ENCODE data around the gene PRDM2.
"Not testable (repeated sequence)": the region's sequence is repeated elsewhere in the genome, so short reads cannot be mapped to it uniquely, and the experiment has no call there.

PRDM2 gene

DNA sequence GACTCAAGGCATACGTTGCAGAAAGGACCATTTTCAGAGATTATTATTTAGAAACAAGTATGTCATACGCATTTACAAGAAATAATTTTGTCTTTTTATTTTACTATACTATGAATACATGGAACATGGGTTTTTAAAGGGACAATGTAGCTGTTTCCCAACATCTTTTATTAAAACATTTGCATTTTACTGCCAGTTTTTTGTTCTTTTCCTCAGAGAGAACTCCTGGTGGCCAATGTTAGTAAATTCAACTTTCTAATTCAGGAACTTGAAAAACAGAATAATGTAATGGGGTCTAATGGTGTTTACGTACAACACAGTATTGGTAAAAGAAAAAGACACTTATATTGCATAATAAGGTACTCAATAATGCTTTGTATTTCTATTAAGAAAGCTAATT, 14.9 kb downstream of the PRDM2 start:
- no peak for DNase-seq (ENCODE audit: low read depth)
- TF ChIP-seq, protein P1, sequence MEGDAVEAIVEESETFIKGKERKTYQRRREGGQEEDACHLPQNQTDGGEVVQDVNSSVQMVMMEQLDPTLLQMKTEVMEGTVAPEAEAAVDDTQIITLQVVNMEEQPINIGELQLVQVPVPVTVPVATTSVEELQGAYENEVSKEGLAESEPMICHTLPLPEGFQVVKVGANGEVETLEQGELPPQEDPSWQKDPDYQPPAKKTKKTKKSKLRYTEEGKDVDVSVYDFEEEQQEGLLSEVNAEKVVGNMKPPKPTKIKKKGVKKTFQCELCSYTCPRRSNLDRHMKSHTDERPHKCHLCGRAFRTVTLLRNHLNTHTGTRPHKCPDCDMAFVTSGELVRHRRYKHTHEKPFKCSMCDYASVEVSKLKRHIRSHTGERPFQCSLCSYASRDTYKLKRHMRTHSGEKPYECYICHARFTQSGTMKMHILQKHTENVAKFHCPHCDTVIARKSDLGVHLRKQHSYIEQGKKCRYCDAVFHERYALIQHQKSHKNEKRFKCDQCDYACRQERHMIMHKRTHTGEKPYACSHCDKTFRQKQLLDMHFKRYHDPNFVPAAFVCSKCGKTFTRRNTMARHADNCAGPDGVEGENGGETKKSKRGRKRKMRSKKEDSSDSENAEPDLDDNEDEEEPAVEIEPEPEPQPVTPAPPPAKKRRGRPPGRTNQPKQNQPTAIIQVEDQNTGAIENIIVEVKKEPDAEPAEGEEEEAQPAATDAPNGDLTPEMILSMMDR (IDR thresholded peaks at IDR 0.05; ENCODE audit: low read depth, low read length, missing control alignments), result peak; percentile 15
- in situ Hi-C loops (cut with HindIII; ENCODE audit: low sequenced_read_pairs), result no loop called here
- H3K4me3 ChIP-seq (ENCODE audit: low read depth, low read length), result no peak overlapping the region

GRCh38 chr1:13715616-13716287, 15.8 kb downstream of the PRDM2 start:
- H3K4me3 ChIP-seq (ENCODE audit: low read depth, low read length); in situ Hi-C loops (cut with HindIII; ENCODE audit: low sequenced_read_pairs); DNase-seq (ENCODE audit: low read depth): not testable (repeated sequence)

DNA sequence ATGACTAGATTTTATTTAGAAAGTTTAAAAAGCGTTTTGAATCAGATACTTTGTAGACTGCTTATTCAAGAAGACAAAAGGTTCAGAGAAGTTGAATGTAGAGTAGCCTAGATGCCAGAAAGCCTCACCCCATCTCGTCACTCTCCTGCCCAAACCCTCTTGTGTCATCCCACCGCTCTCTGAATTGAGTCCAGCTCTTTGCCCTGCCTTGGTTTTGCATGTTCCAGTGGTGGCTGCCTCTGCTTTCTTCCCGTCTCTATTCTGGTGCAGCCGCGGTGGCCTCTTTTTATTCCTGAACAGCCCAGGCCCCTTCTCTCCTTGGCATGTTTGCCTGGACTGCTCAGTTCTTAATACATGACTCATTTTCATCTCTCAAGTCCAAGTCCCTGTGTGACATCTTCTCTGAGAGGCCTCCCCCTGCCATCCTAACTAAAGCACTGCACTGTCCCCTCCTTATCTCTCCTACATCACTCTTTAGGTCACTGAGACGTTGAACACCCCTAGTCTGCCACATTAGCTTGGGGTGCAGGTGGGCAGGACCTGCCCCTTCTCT, 22.9 kb downstream of the PRDM2 start:
- in situ Hi-C loops (cut with HindIII; ENCODE audit: low sequenced_read_pairs), result no loop called here

GRCh38 chr1:13723810-13724209, 23.8 kb downstream of the PRDM2 start:
- DNase-seq (ENCODE audit: low read depth), result no peak
- TF ChIP-seq, protein P1 (IDR thresholded peaks at IDR 0.05; ENCODE audit: low read depth, low read length, missing control alignments), result no peak
- in situ Hi-C loops (cut with HindIII; ENCODE audit: low sequenced_read_pairs), result no loop called here
- H3K4me3 ChIP-seq (ENCODE audit: low read depth, low read length), result no peak overlapping the region

More for the DNA sequence above, 22.9 kb downstream of the PRDM2 start:
- H3K4me3 ChIP-seq (ENCODE audit: low read depth, low read length), result no peak overlapping the region
- no peak for DNase-seq (ENCODE audit: low read depth)
- TF ChIP-seq, protein P1 (IDR thresholded peaks at IDR 0.05; ENCODE audit: low read depth, low read length, missing control alignments), result no peak

GRCh38 chr1:13725714-13726175, 25.8 kb downstream of the PRDM2 start:
- no peak overlapping the region for H3K4me3 ChIP-seq (ENCODE audit: low read depth, low read length)
- peak; percentile 90 for DNase-seq (ENCODE audit: low read depth)
- in situ Hi-C loops (cut with HindIII; ENCODE audit: low sequenced_read_pairs), result no loop called here
- TF ChIP-seq, protein P1 (IDR thresholded peaks at IDR 0.05; ENCODE audit: low read depth, low read length, missing control alignments), result peak; percentile 61

GRCh38 chr1:13728091-13728715, 28.2 kb downstream of the PRDM2 start:
- in situ Hi-C loops (cut with HindIII; ENCODE audit: low sequenced_read_pairs), result no loop called here
- H3K4me3 ChIP-seq (ENCODE audit: low read depth, low read length), result no peak overlapping the region
- TF ChIP-seq, protein P1 (IDR thresholded peaks at IDR 0.05; ENCODE audit: low read depth, low read length, missing control alignments), result no peak
- no peak for DNase-seq (ENCODE audit: low read depth)

DNA sequence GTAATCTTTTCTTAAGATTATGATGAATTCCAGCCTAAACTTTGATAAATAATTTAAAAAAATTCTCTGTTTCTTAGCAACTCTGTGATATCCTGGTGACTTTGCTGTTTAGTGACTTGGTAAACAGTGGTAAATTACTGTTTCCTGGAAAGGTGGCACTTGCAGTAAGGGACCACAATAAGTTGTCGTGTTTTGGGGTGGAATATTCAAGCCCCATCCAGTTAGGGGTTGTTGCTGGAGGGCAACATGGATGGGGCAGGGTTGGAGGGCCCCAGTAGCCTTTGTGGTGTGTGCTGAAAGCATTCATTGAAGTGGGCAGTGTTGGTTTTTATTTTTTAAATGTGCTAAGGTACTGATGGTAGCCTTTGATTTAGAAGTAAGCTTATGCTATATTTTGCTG, 30.3 kb downstream of the PRDM2 start:
- in situ Hi-C loops (cut with HindIII; ENCODE audit: low sequenced_read_pairs), result no loop called here
- TF ChIP-seq, protein P1 (IDR thresholded peaks at IDR 0.05; ENCODE audit: low read depth, low read length, missing control alignments), result no peak
- H3K4me3 ChIP-seq (ENCODE audit: low read depth, low read length), result no peak overlapping the region
- DNase-seq (ENCODE audit: low read depth), result no peak
